SK-N-SH treated with all-trans-retinoic acid at 6 μM for 48 hours (cell line): ENCODE data around the gene FTCDNL1.

Source experiments
- ATAC-seq: fragments of 200-7000 bp; cut with Tn5 transposase; 3 replicates; pipeline ENCODE4 v1.9.1; 2020; ENCODE audit warnings: mild to moderate bottlenecking, moderate library complexity
- ARNTL ChIP-seq: fragments of 450-650 bp; formaldehyde crosslinking; IDR thresholded peaks from 2 replicates; pipeline ENCODE4 v1.5.0; 2020; ENCODE audit warnings: low read depth, mild to moderate bottlenecking, moderate library complexity, borderline replicate concordance
- BACH2 ChIP-seq: fragments of 250-450 bp; sonication (Bioruptor Pico); IDR thresholded peaks from 2 replicates; pipeline ENCODE4 v1.9.0; 2021; ENCODE audit warnings: mild to moderate bottlenecking, borderline replicate concordance
- CREB5 ChIP-seq: fragments of 250-450 bp; sonication (Bioruptor Pico); IDR thresholded peaks from 2 replicates; pipeline ENCODE4 v1.5.1; 2020; ENCODE audit warnings: low read depth, mild to moderate bottlenecking, moderate library complexity
- ESRRG ChIP-seq: fragments of 250-450 bp; sonication (Bioruptor Pico); IDR thresholded peaks from 2 replicates; pipeline ENCODE4 v1.6.1; 2021; ENCODE audit warnings: mild to moderate bottlenecking
- GLIS3 ChIP-seq: fragments of 250-450 bp; sonication (Bioruptor Pico); IDR thresholded peaks from 2 replicates; pipeline ENCODE4 v1.5.0; 2020; ENCODE audit warnings: mild to moderate bottlenecking, moderate library complexity
- OSR1 ChIP-seq: fragments of 250-450 bp; sonication (Bioruptor Pico); IDR thresholded peaks from 2 replicates; pipeline ENCODE4 v1.8.0; 2022; ENCODE audit warnings: moderate library complexity, mild to moderate bottlenecking, inconsistent platforms
- PATZ1 ChIP-seq: fragments of 250-450 bp; sonication (Bioruptor Pico); IDR thresholded peaks from 2 replicates; pipeline ENCODE4 v1.8.0; 2020; ENCODE audit warnings: mild to moderate bottlenecking, moderate library complexity, borderline replicate concordance
- POU6F1 ChIP-seq: fragments of 250-450 bp; sonication (Bioruptor Pico); IDR thresholded peaks from 2 replicates; pipeline ENCODE4 v1.8.0; 2021; ENCODE audit warnings: low read depth, mild to moderate bottlenecking, moderate library complexity, borderline replicate concordance
- RARB ChIP-seq: fragments of 250-450 bp; sonication (Bioruptor Pico); IDR thresholded peaks from 2 replicates; pipeline ENCODE4 v1.8.0; 2021; ENCODE audit warnings: mild to moderate bottlenecking, moderate library complexity
- SNAI2 ChIP-seq: fragments of 250-450 bp; sonication (Bioruptor Pico); IDR thresholded peaks from 2 replicates; pipeline ENCODE4 v1.5.0; 2020; ENCODE audit warnings: mild to moderate bottlenecking, moderate library complexity
- TOX ChIP-seq: fragments of 250-450 bp; sonication (Bioruptor Pico); IDR thresholded peaks from 2 replicates; pipeline ENCODE4 v1.8.0; 2021; ENCODE audit warnings: mild to moderate bottlenecking, moderate library complexity, borderline replicate concordance
- TSHZ2 ChIP-seq: fragments of 250-450 bp; sonication (Bioruptor Pico); IDR thresholded peaks from 2 replicates; pipeline ENCODE4 v1.5.0; 2020; ENCODE audit warnings: mild to moderate bottlenecking, moderate library complexity
- ZFP3 ChIP-seq: fragments of 250-450 bp; sonication (Bioruptor Pico); IDR thresholded peaks from 2 replicates; pipeline ENCODE4 v1.5.0; 2020; ENCODE audit warnings: mild to moderate bottlenecking, moderate library complexity
- ZFP30 ChIP-seq: fragments of 450-650 bp; formaldehyde crosslinking; IDR thresholded peaks from 2 replicates; pipeline ENCODE4 v1.5.0; 2022; ENCODE audit warnings: mild to moderate bottlenecking, moderate library complexity
- ZNF565 ChIP-seq: fragments of 450-650 bp; formaldehyde crosslinking; conservative IDR thresholded peaks from 2 replicates; pipeline ENCODE4 v1.5.0; 2020; ENCODE audit warnings: low read depth, mild to moderate bottlenecking, moderate library complexity
- ZNF70 ChIP-seq: fragments of 450-650 bp; formaldehyde crosslinking; IDR thresholded peaks from 2 replicates; pipeline ENCODE4 v1.5.0; 2020; ENCODE audit warnings: mild to moderate bottlenecking, moderate library complexity
- ZNF8 ChIP-seq: fragments of 450-650 bp; formaldehyde crosslinking; IDR thresholded peaks from 2 replicates; pipeline ENCODE4 v1.5.0; 2020; ENCODE audit warnings: mild to moderate bottlenecking, moderate library complexity

FTCDNL1 gene

GRCh38 chr2:199829628-199830027 is 21.4 kb downstream of the FTCDNL1 start (continued):
- TF ChIP-seq ZNF70 (no peak), BACH2 (no peak)

- no peak for TF ChIP-seq GLIS3 (CRISPR knock-in tag)
- no peak for ATAC-seq
Measured at GRCh38 chr2:199819746-199820145, 31.2 kb downstream of the FTCDNL1 start.

- no peak for ATAC-seq
- TF ChIP-seq ZNF565: no peak
- TF ChIP-seq POU6F1: no peak
- no peak for TF ChIP-seq ESRRG (CRISPR knock-in tag)
- no peak for TF ChIP-seq PATZ1 (CRISPR knock-in tag)
- TF ChIP-seq ZFP30 (CRISPR knock-in tag): no peak
- no peak for TF ChIP-seq ZNF70
- no peak for TF ChIP-seq CREB5 (CRISPR knock-in tag)
- TF ChIP-seq ZFP3: no peak
- TF ChIP-seq TOX: no peak
- TF ChIP-seq RARB (CRISPR knock-in tag): no peak
- TF ChIP-seq TSHZ2 (CRISPR knock-in tag): no peak
- TF ChIP-seq, all 23 proteins: peak for 0
Measured at GRCh38 chr2:199818754-199819153, 32.2 kb downstream of the FTCDNL1 start.

GRCh38 chr2:199818026-199818425 is 33.0 kb downstream of the FTCDNL1 start:
- TF ChIP-seq SNAI2 (CRISPR knock-in tag): no peak
- no peak for TF ChIP-seq PATZ1 (CRISPR knock-in tag)
- TF ChIP-seq BACH2: no peak
- TF ChIP-seq ARNTL (CRISPR knock-in tag): no peak
- no peak for TF ChIP-seq OSR1 (CRISPR knock-in tag)
- TF ChIP-seq ZNF8: no peak
- TF ChIP-seq ZFP3: no peak
- no peak for TF ChIP-seq TSHZ2 (CRISPR knock-in tag)
- ATAC-seq: no peak
